ENCODE measurements around the gene ADCY9. TPM values are rescaled to one million over a fixed set of nuclear protein-coding genes. Genes with fewer than 3 reads are reported as not detected.

The ADCY9 gene
- total and polyA plus RNA-seq, 3 experiments from 2014 or later: 1.2 to 9.2 (median 8.2) TPM

DNA sequence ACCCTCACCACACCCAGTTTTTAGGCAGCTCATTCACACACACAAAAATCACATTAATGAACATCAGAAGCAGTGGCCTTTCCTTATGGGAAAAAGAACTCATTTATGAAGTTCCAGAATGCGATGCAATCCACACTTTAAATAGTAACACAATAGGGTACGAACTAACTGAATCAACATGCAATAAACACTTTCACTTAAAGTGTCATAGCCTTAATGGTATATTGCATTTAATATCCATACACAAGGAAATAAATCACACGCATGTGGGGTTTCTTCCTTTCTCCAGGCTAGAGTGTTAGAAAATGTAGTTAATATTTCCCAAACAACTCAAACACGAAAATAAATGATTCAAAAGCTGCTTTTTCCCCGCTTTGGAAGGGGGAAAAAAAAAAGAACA is 19.7 kb downstream of the ADCY9 start:
- Mint-ChIP-seq H3K4me3 (no peak overlapping the region), H3K9me3 (no peaks in the 10 kb centered on the region), H3K27ac (peak overlapping the region in 3 of 8 donors; percentile 31 to 74 (median 36)), H3K4me1 (peaks cover 6 to 24% (median 22%) of the 10 kb centered on the region in 3 donors), H3K27me3 (peaks cover 0 to 1% of the 10 kb centered on the region in 2 donors), H3K36me3 (peaks cover 0 to 1% (median 0%) of the 10 kb centered on the region in 3 donors)
- CTCF ChIA-PET: no interaction called here
- DNase-seq: no peak
- Histone ChIP-seq H3K4me3 (ENCODE audit: low read length) (no peak overlapping the region), H3K4me1 (ENCODE audit: insufficient read depth, low read length) (peaks cover 4% of the 10 kb centered on the region), H3K27me3 (ENCODE audit: insufficient read depth, low read length, poor library complexity, severe bottlenecking) (no peaks in the 10 kb centered on the region), H3K9me3 (ENCODE audit: low read length) (no peaks in the 10 kb centered on the region), H3K27ac (ENCODE audit: low read depth, low read length) (no peak overlapping the region), H3K36me3 (ENCODE audit: insufficient read depth, low read length) (no peaks in the 10 kb centered on the region)
- POLR2A ChIA-PET: no interaction called here

DNA sequence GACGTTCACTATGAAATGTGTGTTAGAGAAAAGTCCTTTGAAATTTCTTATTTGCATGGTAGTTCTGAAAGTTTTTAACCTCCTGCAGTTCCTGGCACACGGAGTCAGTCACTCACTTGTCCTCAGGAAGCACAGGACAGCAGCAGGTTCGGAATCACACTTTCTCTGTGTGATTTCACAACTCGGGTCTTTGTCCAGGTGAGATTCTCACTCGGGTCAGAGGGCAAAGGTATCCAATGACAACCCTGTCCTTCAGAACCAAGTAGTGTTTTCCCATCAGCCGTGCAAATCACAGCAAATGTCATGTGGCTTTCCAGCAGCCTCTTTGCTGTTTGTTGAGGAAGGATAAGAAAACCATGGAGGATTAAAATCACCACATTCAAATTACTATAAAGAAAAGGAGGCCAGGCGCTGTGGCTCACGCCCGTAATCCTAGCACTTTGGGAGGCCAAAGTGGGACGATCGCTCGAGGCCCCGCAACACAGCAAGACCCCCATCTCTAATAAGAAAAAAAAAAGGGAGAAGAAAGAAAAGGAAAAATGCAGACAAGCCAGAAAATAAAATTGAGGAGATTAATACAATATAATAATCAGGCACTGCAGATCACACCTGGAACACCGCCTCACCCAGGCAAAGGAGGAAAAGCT is 22.0 kb downstream of the ADCY9 start:
- Histone ChIP-seq H3K9me3 (ENCODE audit: low read length) (no peaks in the 10 kb centered on the region), H3K27ac (ENCODE audit: low read depth, low read length) (no peak overlapping the region), H3K36me3 (ENCODE audit: insufficient read depth, low read length) (no peaks in the 10 kb centered on the region), H3K4me1 (ENCODE audit: insufficient read depth, low read length) (peaks cover 4% of the 10 kb centered on the region), H3K27me3 (ENCODE audit: insufficient read depth, low read length, poor library complexity, severe bottlenecking) (no peaks in the 10 kb centered on the region), H3K4me3 (ENCODE audit: low read length) (no peak overlapping the region)
- POLR2A ChIA-PET: no interaction called here
- peak overlapping the region in 1 of 8 donors; percentile 20 for H3K27ac Mint-ChIP-seq
- no peak overlapping the region for H3K4me3 Mint-ChIP-seq
- H3K9me3 Mint-ChIP-seq: no peaks in the 10 kb centered on the region
- DNase-seq: no peak
- no peaks in the 10 kb centered on the region for H3K36me3 Mint-ChIP-seq
- peaks cover 9 to 29% (median 27%) of the 10 kb centered on the region in 3 donors for H3K4me1 Mint-ChIP-seq
- CTCF ChIA-PET: interaction anchor here (1.2 kb wide), 1 partner anchor 22 kb away, joined by 3 read pairs; no protein-coding TSS in a partner anchor
- no peaks in the 10 kb centered on the region for H3K27me3 Mint-ChIP-seq

DNA sequence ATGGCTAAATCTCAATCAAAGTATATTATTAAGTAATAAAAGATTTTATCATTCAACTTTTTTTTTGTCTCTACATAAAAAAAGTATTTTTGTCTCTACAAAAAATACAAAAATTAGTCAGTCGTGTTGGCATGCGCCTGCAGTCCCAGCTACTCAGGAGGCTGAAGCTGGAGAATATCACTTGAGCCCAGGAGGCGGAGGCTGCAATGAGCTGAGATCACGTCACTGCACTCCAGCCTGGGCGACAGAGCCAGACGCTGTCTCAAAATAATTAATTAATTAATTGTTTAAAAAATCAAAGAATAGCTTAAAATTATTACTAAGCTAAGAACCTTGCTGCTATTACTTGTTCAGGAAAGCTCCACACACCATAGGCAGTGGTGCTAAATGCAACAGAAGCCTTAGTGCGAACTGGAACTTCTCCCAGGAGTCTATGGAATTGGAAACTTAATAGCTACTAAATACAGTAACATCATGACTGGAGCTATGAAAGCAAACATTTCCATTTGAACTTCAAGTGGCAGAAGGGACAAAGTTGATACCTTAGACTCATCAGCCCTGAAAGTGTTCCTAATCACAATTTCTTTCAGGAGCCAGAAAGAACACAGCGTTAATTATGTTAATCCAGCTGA is 22.6 kb downstream of the ADCY9 start:
- H3K36me3 ChIP-seq (ENCODE audit: insufficient read depth, low read length): no peaks in the 10 kb centered on the region
- peaks cover 4% of the 10 kb centered on the region for H3K4me1 ChIP-seq (ENCODE audit: insufficient read depth, low read length)
- CTCF ChIA-PET: interaction anchor here (1.2 kb wide), 1 partner anchor 22 kb away, joined by 3 read pairs; no protein-coding TSS in a partner anchor
- H3K4me1 Mint-ChIP-seq: peaks cover 9 to 29% (median 29%) of the 10 kb centered on the region in 3 donors
- no peak for DNase-seq
- H3K27ac Mint-ChIP-seq: no peak overlapping the region
- no peak overlapping the region for H3K4me3 Mint-ChIP-seq
- POLR2A ChIA-PET: no interaction called here
- H3K9me3 ChIP-seq (ENCODE audit: low read length): no peaks in the 10 kb centered on the region
- no peaks in the 10 kb centered on the region for H3K27me3 ChIP-seq (ENCODE audit: insufficient read depth, low read length, poor library complexity, severe bottlenecking)
- H3K27me3 Mint-ChIP-seq: no peaks in the 10 kb centered on the region
- peaks cover 0 to 1% (median 0%) of the 10 kb centered on the region in 3 donors for H3K36me3 Mint-ChIP-seq
- H3K9me3 Mint-ChIP-seq: no peaks in the 10 kb centered on the region
- no peak overlapping the region for H3K4me3 ChIP-seq (ENCODE audit: low read length)
- H3K27ac ChIP-seq (ENCODE audit: low read depth, low read length): no peak overlapping the region

- Histone ChIP-seq H3K27ac (ENCODE audit: low read depth, low read length) (no peak overlapping the region), H3K4me1 (ENCODE audit: insufficient read depth, low read length) (peaks cover 4% of the 10 kb centered on the region), H3K9me3 (ENCODE audit: low read length) (no peaks in the 10 kb centered on the region), H3K4me3 (ENCODE audit: low read length) (no peak overlapping the region), H3K36me3 (ENCODE audit: insufficient read depth, low read length) (no peaks in the 10 kb centered on the region), H3K27me3 (ENCODE audit: insufficient read depth, low read length, poor library complexity, severe bottlenecking) (no peaks in the 10 kb centered on the region)
- DNase-seq: no peak
- peaks cover 11 to 34% (median 29%) of the 10 kb centered on the region in 3 donors for H3K4me1 Mint-ChIP-seq
- ChIA-PET CTCF (interaction anchor here (1.2 kb wide), 1 partner anchor 21 kb away, joined by 3 read pairs; no protein-coding TSS in a partner anchor), POLR2A (no interaction called here)
- no peak overlapping the region for H3K4me3 Mint-ChIP-seq
- no peaks in the 10 kb centered on the region for H3K9me3 Mint-ChIP-seq
- no peaks in the 10 kb centered on the region for H3K27me3 Mint-ChIP-seq
- peaks cover 0 to 4% (median 0%) of the 10 kb centered on the region in 3 donors for H3K36me3 Mint-ChIP-seq
- H3K27ac Mint-ChIP-seq: no peak overlapping the region
Observed at GRCh38 chr16:4092547-4093265, 23.5 kb downstream of the ADCY9 start.

GRCh38 chr16:4091240-4092012 is 24.8 kb downstream of the ADCY9 start:
- DNase-seq: no peak
- ChIA-PET POLR2A (no interaction called here), CTCF (no interaction called here)

GRCh38 chr16:4090351-4090851 is 25.8 kb downstream of the ADCY9 start:
- Mint-ChIP-seq H3K9me3 (no peaks in the 10 kb centered on the region), H3K36me3 (peaks cover 0 to 4% (median 0%) of the 10 kb centered on the region in 3 donors), H3K4me1 (peaks cover 6 to 17% (median 16%) of the 10 kb centered on the region in 3 donors), H3K4me3 (peak overlapping the region in 1 of 7 donors; percentile 44), H3K27me3 (no peaks in the 10 kb centered on the region), H3K27ac (peak overlapping the region in 3 of 8 donors; percentile 42 to 75 (median 61))
- H3K9me3 ChIP-seq (ENCODE audit: low read length): no peaks in the 10 kb centered on the region
- no peak overlapping the region for H3K27ac ChIP-seq (ENCODE audit: low read depth, low read length)
- no peaks in the 10 kb centered on the region for H3K4me1 ChIP-seq (ENCODE audit: insufficient read depth, low read length)
- ChIA-PET POLR2A (no interaction called here), CTCF (no interaction called here)
- no peaks in the 10 kb centered on the region for H3K36me3 ChIP-seq (ENCODE audit: insufficient read depth, low read length)
- H3K27me3 ChIP-seq (ENCODE audit: insufficient read depth, low read length, poor library complexity, severe bottlenecking): no peaks in the 10 kb centered on the region
- no peak overlapping the region for H3K4me3 ChIP-seq (ENCODE audit: low read length)
- no peak for DNase-seq

More at GRCh38 chr16:4091240-4092012, 24.8 kb downstream of the ADCY9 start:
- no peaks in the 10 kb centered on the region for H3K27me3 Mint-ChIP-seq
- H3K36me3 Mint-ChIP-seq: peaks cover 0 to 4% (median 0%) of the 10 kb centered on the region in 3 donors
- peak overlapping the region in 1 of 7 donors; percentile 23 for H3K4me3 Mint-ChIP-seq
- peaks cover 2% of the 10 kb centered on the region for H3K4me1 ChIP-seq (ENCODE audit: insufficient read depth, low read length)
- no peaks in the 10 kb centered on the region for H3K27me3 ChIP-seq (ENCODE audit: insufficient read depth, low read length, poor library complexity, severe bottlenecking)
- H3K4me1 Mint-ChIP-seq: peaks cover 6 to 26% (median 22%) of the 10 kb centered on the region in 3 donors
- H3K27ac ChIP-seq (ENCODE audit: low read depth, low read length): no peak overlapping the region
- H3K9me3 ChIP-seq (ENCODE audit: low read length): no peaks in the 10 kb centered on the region
- H3K9me3 Mint-ChIP-seq: no peaks in the 10 kb centered on the region
- peak overlapping the region in 1 of 8 donors; percentile 6 for H3K27ac Mint-ChIP-seq
- no peaks in the 10 kb centered on the region for H3K36me3 ChIP-seq (ENCODE audit: insufficient read depth, low read length)
- no peak overlapping the region for H3K4me3 ChIP-seq (ENCODE audit: low read length)

- H3K4me3 Mint-ChIP-seq: no peak overlapping the region
- H3K4me1 Mint-ChIP-seq: peaks cover 5 to 16% (median 13%) of the 10 kb centered on the region in 3 donors
Observed at GRCh38 chr16:4089811-4090301, 26.4 kb downstream of the ADCY9 start.

More at GRCh38 chr16:4089811-4090301, 26.4 kb downstream of the ADCY9 start:
- DNase-seq: no peak
- ChIA-PET POLR2A (no interaction called here), CTCF (no interaction called here)
- Histone ChIP-seq H3K36me3 (ENCODE audit: insufficient read depth, low read length) (no peaks in the 10 kb centered on the region), H3K27ac (ENCODE audit: low read depth, low read length) (no peak overlapping the region), H3K9me3 (ENCODE audit: low read length) (no peaks in the 10 kb centered on the region), H3K4me3 (ENCODE audit: low read length) (no peak overlapping the region), H3K27me3 (ENCODE audit: insufficient read depth, low read length, poor library complexity, severe bottlenecking) (no peaks in the 10 kb centered on the region), H3K4me1 (ENCODE audit: insufficient read depth, low read length) (no peaks in the 10 kb centered on the region)
- Mint-ChIP-seq H3K27ac (peak overlapping the region in 1 of 8 donors; percentile 61), H3K27me3 (no peaks in the 10 kb centered on the region), H3K36me3 (peaks cover 0 to 4% (median 0%) of the 10 kb centered on the region in 3 donors), H3K9me3 (no peaks in the 10 kb centered on the region)

All from CD8-positive, alpha-beta memory T cell (primary cell).